ENCODE data around the gene SPATA19. TPM values are rescaled to one million over a fixed set of nuclear protein-coding genes. Genes with fewer than 3 reads are reported as not detected.
A peak's percentile ranks its signal among the peaks of the same experiment; 100 is the strongest.
"Not testable (repeated sequence)": the region's sequence is repeated elsewhere in the genome, so short reads cannot be mapped to it uniquely, and the experiment has no call there.

The SPATA19 gene
- total and polyA plus RNA-seq, 5 donors = not detected

DNA sequence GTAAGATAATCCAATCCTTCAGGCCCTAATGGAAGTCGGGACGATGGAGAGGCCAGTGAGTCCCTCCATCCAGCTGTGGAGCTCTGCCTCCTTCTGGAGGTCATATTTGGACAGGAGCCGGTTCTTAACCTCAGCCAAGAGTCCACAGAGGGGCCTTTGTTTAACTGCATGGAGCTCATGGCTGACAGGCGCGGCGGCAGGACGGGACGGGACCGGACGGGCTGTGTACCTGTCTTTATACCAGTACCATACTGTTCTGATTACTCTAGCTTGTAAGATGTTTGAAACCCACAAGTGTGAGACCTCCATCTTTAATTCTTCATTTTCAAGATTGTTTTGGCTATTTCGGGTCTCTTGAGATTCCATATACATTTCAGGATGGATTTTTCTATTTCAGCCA, 20.2 kb upstream of the SPATA19 start:
- intact Hi-C loops (cut with DNase I) = no loop called here
- H3K4me1 ChIP-seq (ENCODE audit: control insufficient read depth, insufficient read depth, low read length) = no peaks in the 10 kb centered on the region
- H3K27me3 ChIP-seq (ENCODE audit: control insufficient read depth, insufficient read depth) = no peaks in the 10 kb centered on the region
- no peak for DNase-seq
- ATAC-seq = no peak
- H3K9me3 ChIP-seq (ENCODE audit: control insufficient read depth, low read length) = no peaks in the 10 kb centered on the region
- H3K4me3 ChIP-seq (ENCODE audit: low read length) = no peak overlapping the region
- no peak overlapping the region for H3K27ac ChIP-seq (ENCODE audit: low read length)
- 92% methylated on average over 11 of the region's 11 CpGs for whole genome bisulfite sequencing

DNA sequence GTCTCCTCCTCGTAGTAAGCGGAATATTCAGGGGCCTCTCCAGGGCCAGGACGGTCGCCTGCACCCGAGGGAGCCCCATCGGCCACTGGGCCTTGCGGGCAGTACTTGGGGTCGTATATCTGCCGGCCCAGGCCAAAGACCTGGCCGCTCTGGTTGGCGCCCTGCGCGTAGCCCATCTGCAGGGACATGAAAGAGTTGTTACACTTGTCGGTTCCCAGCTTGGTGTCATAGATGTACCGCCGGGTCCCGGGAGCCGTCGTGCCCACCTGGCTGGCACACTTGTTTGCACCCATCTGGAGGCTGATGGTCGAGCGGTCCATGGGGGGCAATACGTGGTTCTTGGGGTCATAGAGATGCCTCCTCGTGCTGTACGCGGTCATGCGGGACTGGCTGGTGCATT, 19.4 kb upstream of the SPATA19 start:
- DNase-seq (peak in 1 of 3 donors; percentile 53), ATAC-seq (no peak)
- WGBS = 94% methylated on average over 26 of the region's 26 CpGs
- no peaks in the 10 kb centered on the region for H3K4me1 ChIP-seq (ENCODE audit: control insufficient read depth, insufficient read depth, low read length)
- intact Hi-C loops (cut with DNase I) = no loop called here
- no peak overlapping the region for H3K4me3 ChIP-seq (ENCODE audit: low read length)
- H3K27me3 ChIP-seq (ENCODE audit: control insufficient read depth, insufficient read depth) = no peaks in the 10 kb centered on the region
- H3K9me3 ChIP-seq (ENCODE audit: control insufficient read depth, low read length) = no peaks in the 10 kb centered on the region
- no peak overlapping the region for H3K27ac ChIP-seq (ENCODE audit: low read length)

GRCh38 chr11:133860151-133860550, 14.8 kb upstream of the SPATA19 start:
- Histone ChIP-seq H3K27me3 (ENCODE audit: control insufficient read depth, insufficient read depth) (no peaks in the 10 kb centered on the region), H3K27ac (ENCODE audit: low read length) (no peak overlapping the region), H3K9me3 (ENCODE audit: control insufficient read depth, low read length) (no peaks in the 10 kb centered on the region), H3K4me3 (ENCODE audit: low read length) (no peak overlapping the region), H3K4me1 (ENCODE audit: control insufficient read depth, insufficient read depth, low read length) (no peaks in the 10 kb centered on the region)
- intact Hi-C loops (cut with DNase I) = no loop called here
- WGBS = 66% methylated on average over 6 of the region's 6 CpGs
- ATAC-seq (no peak), DNase-seq (no peak)

GRCh38 chr11:133854330-133854960, 9.1 kb upstream of the SPATA19 start:
- H3K27me3 ChIP-seq (ENCODE audit: control insufficient read depth, insufficient read depth); H3K4me3 ChIP-seq (ENCODE audit: low read length); H3K9me3 ChIP-seq (ENCODE audit: control insufficient read depth, low read length); ATAC-seq; intact Hi-C loops (cut with DNase I); H3K27ac ChIP-seq (ENCODE audit: low read length); DNase-seq; H3K4me1 ChIP-seq (ENCODE audit: control insufficient read depth, insufficient read depth, low read length): not testable (repeated sequence)
- WGBS = 47% methylated on average over 13 of the region's 13 CpGs

GRCh38 chr11:133844217-133844616, 1.1 kb downstream of the SPATA19 start:
- DNase-seq = no peak

DNA sequence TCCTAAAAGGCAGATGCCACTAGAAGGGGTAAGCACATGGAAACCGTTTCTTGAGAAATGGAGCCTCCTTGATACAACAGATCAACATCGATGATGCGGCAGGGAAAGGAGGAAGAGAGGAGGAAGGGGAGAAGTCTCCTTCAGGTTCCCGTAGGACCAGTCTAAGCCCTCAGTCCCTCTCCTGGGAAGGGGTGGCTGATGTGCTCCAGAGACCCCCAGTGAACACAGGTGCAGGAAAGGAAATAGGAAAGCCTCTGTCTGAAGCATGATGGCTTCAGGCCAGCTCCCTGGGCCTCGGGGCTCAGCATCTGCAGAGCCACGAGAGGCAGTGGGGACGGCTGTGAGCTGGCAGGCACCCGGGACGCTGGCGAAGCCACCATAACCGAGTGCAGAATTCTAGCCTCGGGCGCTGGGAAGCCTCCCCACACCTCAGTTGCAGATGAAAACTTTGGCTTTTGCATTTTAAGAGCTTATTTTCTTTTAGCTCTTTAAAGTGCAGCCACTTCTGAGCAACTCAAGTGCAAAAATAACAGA, 1.8 kb downstream of the SPATA19 start:
- intact Hi-C loops (cut with DNase I) = no loop called here
- ATAC-seq (peak in 1 of 2 donors; percentile 13), DNase-seq (no peak)
- H3K9me3 ChIP-seq (ENCODE audit: control insufficient read depth, low read length) = no peaks in the 10 kb centered on the region
- H3K27me3 ChIP-seq (ENCODE audit: control insufficient read depth, insufficient read depth) = no peaks in the 10 kb centered on the region
- H3K4me3 ChIP-seq (ENCODE audit: low read length) = no peak overlapping the region
- H3K27ac ChIP-seq (ENCODE audit: low read length) = no peak overlapping the region
- no peaks in the 10 kb centered on the region for H3K4me1 ChIP-seq (ENCODE audit: control insufficient read depth, insufficient read depth, low read length)
- 75% methylated on average over 13 of the region's 13 CpGs for WGBS

More at GRCh38 chr11:133844217-133844616, 1.1 kb downstream of the SPATA19 start:
- Histone ChIP-seq H3K4me1 (ENCODE audit: control insufficient read depth, insufficient read depth, low read length) (no peaks in the 10 kb centered on the region), H3K4me3 (ENCODE audit: low read length) (no peak overlapping the region), H3K9me3 (ENCODE audit: control insufficient read depth, low read length) (no peaks in the 10 kb centered on the region), H3K27ac (ENCODE audit: low read length) (no peak overlapping the region), H3K27me3 (ENCODE audit: control insufficient read depth, insufficient read depth) (no peaks in the 10 kb centered on the region)
- no peak for ATAC-seq
- WGBS = 79% methylated on average over 6 of the region's 6 CpGs
- intact Hi-C loops (cut with DNase I) = no loop called here

DNA sequence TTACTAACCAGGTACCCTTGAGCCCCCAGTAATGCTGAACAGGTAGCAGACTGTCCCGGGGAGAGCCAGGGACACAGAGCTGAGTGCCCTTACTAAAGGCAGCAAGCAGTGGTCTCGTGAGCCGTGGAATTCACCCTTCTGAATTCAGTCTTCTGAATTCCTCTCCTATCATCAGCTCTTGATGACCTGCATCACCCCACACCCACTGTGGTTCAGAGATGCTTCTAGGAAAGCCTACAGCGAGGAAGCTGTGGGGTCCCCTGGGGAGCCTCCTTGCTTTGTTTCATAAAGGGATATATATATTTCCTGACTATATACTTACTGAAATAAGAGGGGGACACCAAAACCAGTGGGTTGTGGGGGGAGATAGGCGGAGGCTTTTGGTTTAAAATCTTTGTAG, 2.6 kb downstream of the SPATA19 start:
- Histone ChIP-seq H3K27me3 (ENCODE audit: control insufficient read depth, insufficient read depth) (no peaks in the 10 kb centered on the region), H3K9me3 (ENCODE audit: control insufficient read depth, low read length) (no peaks in the 10 kb centered on the region), H3K4me3 (ENCODE audit: low read length) (no peak overlapping the region), H3K27ac (ENCODE audit: low read length) (no peak overlapping the region), H3K4me1 (ENCODE audit: control insufficient read depth, insufficient read depth, low read length) (no peaks in the 10 kb centered on the region)
- ATAC-seq (peak in 1 of 2 donors; percentile 14), DNase-seq (no peak)
- intact Hi-C loops (cut with DNase I) = no loop called here
- 56% methylated on average over 5 of the region's 5 CpGs for WGBS

GRCh38 chr11:133842053-133842452, 3.3 kb downstream of the SPATA19 start:
- Histone ChIP-seq H3K27me3 (ENCODE audit: control insufficient read depth, insufficient read depth) (no peaks in the 10 kb centered on the region), H3K4me1 (ENCODE audit: control insufficient read depth, insufficient read depth, low read length) (no peaks in the 10 kb centered on the region), H3K4me3 (ENCODE audit: low read length) (no peak overlapping the region), H3K27ac (ENCODE audit: low read length) (no peak overlapping the region), H3K9me3 (ENCODE audit: control insufficient read depth, low read length) (peaks cover 1% of the 10 kb centered on the region)
- ATAC-seq (peak in 1 of 2 donors; percentile 55), DNase-seq (no peak)
- WGBS = 58% methylated on average over 7 of the region's 7 CpGs
- intact Hi-C loops (cut with DNase I) = no loop called here

- intact Hi-C loops (cut with DNase I) = no loop called here
- no peak for ATAC-seq
These were observed 3.9 kb downstream of the SPATA19 start for GRCh38 chr11:133841279-133842043.

DNA sequence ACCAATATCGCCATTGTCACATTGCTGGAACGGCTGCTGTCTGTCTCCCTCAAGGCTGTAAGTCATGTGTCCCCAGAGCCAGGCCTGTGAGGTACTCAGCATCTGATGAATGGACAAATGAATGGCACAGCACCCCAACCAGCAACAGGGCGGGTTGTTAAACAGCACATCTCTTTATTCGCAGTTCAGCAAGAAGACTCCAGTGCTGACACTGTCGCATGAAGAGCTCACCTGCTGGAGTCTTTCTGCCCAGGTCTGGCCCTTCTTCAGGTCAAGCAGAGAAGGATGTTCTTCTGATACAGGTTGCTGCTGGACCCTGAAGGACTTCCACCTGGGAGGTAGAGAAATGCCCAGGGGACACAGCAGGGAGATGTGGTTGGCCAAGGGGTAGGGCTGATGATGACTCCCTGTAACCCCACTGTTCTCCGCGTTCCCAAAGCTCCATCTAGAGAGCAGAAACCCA, 4.8 kb downstream of the SPATA19 start:
- H3K4me3 ChIP-seq (ENCODE audit: low read length) = no peak overlapping the region
- H3K9me3 ChIP-seq (ENCODE audit: control insufficient read depth, low read length) = peaks cover 1% of the 10 kb centered on the region
- ATAC-seq (no peak), DNase-seq (no peak)
- H3K4me1 ChIP-seq (ENCODE audit: control insufficient read depth, insufficient read depth, low read length) = no peaks in the 10 kb centered on the region
- intact Hi-C loops (cut with DNase I) = no loop called here
- 85% methylated on average over 7 of the region's 7 CpGs for WGBS
- no peaks in the 10 kb centered on the region for H3K27me3 ChIP-seq (ENCODE audit: control insufficient read depth, insufficient read depth)
- H3K27ac ChIP-seq (ENCODE audit: low read length) = no peak overlapping the region

More at GRCh38 chr11:133841279-133842043, 3.9 kb downstream of the SPATA19 start:
- Histone ChIP-seq H3K9me3 (ENCODE audit: control insufficient read depth, low read length) (peaks cover 1% of the 10 kb centered on the region), H3K4me1 (ENCODE audit: control insufficient read depth, insufficient read depth, low read length) (no peaks in the 10 kb centered on the region), H3K4me3 (ENCODE audit: low read length) (no peak overlapping the region), H3K27ac (ENCODE audit: low read length) (no peak overlapping the region), H3K27me3 (ENCODE audit: control insufficient read depth, insufficient read depth) (no peaks in the 10 kb centered on the region)
- no peak for DNase-seq
- WGBS = 77% methylated on average over 12 of the region's 12 CpGs
